Hippocampal formation (tissue), 2 donors: ENCODE data around the gene EIF5AL1.
"Not testable (repeated sequence)": the region's sequence is repeated elsewhere in the genome, so short reads cannot be mapped to it uniquely, and the experiment has no call there.

ENCODE experiments used
- DNase-seq, 2 donors: peaks; one replicate each; lab custom pipeline; 2025; lab: John Stamatoyannopoulos, UW

The EIF5AL1 gene

DNA sequence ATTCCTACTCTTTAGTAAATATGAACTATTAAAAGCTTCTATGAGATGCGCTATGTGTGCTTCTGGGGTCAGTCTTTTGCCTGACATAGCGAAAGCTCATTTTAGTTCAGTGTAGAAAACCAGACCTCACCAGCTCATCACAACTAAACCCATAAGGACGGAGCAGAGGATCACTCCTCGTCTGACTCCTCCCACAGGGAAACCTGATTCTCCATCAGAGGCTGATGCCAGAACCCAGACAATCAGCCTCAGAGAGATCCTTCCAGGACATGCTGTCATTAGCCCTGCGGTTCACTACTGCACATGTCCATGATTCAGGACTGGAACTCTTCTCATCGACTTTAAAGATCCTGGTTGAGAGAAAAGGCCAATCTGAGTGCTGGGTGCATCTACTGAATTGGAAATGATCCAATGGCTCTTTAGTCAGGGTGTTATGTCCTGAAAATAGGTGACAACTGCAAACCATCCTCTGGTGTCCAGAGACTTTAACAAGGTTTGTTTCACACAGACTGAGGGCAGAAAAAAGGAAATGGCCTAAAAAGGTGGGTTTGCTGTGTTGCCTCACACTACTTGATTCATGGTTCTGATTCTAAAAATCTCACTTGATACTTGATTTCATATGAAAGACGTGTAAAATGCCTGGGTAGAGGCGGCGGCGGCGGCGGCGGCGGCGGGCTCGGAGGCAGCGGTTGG, at the start of gene EIF5AL1:
Gene EIF5AL1, plus strand, starts transcription at position 643 of the 693 bp plus-strand sequence. CDS start 117 bp downstream, outside the sequence.
- not testable (repeated sequence) for DNase-seq

DNA sequence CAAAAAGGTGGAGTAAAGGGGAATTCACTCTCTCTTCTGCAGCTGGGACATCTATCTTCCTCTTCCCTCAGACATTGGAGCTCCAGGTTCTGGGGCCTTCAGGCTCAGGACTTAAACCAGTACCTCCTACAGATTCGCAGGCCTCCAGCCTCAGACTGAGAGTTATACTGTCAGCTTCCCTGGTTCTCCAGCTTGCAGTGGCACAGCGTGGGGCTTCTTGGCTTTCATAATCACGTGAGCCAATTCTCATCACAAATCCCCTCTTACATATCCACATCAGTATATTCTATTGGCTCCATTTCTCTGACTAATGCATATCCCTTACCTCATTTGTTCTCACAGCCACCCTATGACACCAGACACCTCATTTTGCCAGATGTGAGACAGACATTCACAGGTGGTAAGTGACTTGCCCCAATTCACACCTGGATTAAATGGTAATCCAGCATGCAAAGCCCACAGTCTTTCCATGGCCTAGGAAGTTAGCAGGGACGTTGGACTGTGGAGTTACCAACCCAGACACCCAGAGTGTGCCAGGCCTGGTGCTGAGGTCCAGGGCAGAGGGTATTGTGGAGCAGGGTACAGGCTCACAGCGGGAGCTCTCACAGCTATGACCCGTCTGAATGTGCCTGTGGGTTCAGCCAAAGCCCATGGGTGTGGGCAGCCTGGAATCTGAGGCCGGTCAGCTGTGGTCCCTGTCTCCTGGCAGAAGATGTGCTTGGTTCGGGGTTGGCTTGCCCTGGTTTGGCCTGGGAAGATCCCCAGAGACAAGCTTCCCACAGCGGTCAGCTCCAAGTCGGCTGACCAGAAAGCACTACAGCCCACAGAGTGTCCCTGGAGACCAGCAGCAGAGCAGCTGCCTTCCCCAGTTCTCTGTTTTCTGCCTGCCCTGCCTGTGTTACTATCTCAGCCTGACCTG, 48.5 kb upstream of the EIF5AL1 start:
- DNase-seq: no peak

DNA sequence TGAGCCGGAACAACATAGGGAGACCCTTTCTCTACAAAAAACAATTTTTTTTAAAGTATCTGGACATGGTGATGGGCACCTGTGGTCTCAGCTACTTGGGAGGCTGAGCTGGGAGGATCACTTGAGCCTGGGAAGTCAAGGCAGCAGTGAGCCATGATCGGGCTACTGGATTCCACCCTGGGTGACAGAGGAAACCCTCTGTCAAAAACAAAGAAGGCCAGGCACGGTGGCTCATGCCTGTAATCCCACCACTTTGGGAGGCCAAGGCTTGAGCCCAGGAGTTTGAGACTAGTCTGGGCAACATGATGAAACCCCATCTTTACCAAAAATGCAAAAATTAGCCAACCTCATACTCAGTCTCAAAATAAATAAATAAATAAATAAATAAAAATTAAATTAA, 47.0 kb upstream of the EIF5AL1 start:
- DNase-seq: no peak

DNA sequence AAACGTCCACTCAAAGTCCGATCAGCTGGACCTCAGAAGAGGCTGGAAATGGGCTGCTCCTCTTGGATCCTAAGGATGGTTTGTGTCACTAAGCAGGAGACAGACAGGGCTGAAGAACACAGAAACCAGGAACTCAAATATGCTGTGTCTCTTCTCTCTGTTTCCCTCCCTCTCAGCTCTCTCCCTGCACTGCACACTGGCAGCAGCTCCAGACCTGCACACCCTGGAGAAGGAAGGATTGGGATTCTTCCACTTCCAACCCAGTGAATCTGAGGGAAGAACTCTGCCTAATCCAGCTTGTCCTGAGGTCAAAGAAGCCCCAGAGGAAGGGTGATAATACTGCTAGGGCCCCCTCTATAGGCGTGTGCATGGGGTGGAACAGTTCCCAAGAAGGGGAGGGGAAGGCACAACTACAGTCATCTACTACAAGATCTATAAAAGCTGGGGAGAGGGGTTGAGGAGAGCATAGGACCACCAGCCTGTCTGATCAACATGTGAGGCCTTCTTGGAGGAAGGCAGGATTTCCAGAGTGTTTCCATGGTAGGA, 44.2 kb upstream of the EIF5AL1 start:
- no peak for DNase-seq

DNA sequence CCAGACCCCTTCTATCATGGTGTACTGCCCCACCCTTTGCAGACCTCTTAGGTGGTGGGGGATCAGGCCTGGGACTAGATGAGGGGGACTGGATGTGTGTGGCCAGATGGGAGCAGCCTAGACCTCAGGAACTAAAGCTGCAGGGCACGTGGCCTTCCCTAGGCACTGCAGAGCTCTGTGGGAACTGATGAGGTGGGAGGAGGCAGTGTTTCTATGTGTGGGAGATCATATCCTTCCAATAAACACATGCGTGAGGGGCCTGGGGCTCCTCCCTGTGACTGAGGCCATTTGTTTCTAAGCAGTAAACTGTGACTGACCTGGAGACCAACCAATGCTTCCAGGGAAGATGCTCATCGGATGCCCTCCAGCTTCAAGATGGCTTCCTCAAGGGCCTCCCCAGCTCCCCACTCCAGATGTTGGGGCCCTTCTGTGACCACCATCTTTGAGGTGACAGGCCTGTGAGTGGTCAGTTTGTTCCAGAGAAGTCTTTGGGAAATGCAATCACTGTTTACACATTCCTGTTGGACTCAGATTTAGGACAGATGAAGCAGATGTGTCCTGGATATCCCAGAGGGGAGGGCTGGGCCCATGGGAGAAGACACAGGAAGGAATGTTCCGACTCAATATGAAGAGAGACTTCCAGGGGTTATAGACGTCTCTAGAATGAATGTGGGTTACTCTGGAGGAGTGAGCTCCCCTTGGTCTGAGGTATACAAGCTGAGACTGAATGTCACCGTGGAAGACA, 43.3 kb upstream of the EIF5AL1 start:
- no peak for DNase-seq

DNA sequence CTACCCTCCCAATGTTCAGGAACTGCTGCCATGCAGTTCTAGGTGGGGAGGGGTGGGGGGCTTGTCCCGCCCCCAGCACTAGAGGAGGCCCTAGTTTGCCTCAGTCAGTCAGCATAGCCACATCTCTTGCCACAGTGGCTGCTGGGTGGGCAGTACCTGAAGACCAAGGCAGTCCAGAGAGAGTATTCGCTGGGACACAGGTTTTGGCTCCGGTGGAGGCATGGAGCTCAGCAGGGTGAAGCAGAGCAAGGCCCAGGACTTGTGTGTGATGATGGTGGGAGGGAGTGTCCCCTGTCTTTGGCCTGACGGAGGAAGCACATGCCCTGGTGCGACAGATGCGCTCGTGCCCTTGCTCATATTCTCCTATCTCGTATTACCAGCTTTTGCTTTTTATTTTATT, 42.2 kb upstream of the EIF5AL1 start:
- no peak for DNase-seq

DNA sequence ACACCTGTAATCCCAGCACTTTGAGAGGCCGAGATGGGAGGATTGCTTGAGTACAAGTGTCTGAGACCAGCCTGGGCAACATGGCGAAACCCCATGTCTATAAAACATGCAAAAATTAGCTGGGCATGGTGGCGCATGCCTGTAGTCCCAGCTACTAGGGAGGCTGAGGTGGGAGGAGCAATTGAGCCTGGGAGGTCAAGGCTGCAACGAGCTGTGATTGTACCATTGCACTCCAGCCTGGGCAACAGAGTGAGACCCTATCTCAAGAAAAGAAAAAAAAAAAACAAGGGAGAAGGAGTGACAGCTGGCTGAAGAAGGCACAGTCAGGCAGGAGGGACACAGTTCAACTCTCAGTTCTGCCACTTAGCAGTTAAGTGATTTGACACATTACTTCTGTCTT, 40.6 kb upstream of the EIF5AL1 start:
- DNase-seq: no peak

DNA sequence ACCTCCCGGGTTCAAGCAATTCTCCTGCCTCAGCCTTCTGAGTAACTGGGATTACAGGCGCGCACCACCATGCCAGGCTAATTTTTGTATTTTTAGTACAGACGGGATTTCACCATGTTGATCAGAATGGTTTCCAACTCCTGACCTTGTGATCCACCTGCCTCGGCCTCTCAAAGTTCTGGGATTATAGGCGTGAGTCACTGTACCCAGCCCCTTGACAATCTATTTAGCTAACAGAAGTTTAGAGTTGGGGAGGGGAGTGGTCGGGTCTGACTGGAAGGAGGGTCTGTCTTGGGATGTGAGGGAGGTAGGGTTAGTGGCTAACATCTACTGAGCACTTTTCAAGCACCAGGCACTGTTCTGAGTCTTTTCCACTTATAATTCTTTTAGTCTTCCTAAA, 39.9 kb upstream of the EIF5AL1 start:
- no peak for DNase-seq

DNA sequence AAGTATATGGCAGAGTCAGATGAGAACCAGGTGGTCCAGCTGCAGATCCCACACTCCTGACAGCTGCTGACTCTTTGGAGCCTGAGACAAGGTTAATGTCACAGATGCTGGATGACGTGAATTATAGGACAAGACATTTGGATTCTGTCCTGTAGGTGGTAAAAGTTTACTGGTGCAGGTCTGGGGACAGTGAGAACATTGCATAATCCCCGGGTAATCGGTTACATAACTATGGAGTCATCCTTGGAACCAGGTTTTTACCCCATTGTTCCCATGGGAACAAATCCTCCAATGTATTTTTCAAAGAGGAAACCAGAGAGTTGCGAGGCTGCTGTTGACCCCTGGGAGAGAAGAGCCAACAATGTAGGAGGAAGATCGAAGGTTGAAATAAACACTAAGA, 39.4 kb upstream of the EIF5AL1 start:
- no peak for DNase-seq

DNA sequence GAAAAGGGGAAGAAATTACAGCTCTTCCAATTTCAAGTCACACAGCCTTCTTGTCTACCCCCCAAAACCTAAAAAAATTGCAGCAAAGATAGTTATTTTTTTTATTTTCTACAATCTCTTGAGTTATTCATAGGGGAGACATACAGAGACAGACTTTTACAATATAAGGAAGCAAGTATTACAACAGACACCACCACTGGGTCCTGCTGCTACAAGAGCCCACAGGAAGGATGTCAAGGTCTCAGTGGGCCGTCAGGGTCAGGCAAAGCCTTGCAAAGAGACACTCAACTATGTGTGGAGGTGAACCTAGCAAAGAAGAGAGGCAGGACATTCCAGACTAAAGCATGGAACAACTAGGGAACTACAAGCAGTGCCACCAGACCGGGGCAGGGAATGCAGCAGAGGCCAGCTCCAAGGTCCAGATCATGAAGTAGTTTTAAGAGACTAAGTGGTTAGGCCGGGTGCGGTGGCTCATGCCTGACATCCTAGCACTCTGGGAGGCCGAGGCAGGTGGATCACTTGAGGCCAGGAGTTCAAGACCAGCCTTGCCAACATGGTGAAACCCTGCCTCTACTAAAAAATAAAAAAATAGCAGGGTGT, 38.7 kb upstream of the EIF5AL1 start:
- DNase-seq: no peak

DNA sequence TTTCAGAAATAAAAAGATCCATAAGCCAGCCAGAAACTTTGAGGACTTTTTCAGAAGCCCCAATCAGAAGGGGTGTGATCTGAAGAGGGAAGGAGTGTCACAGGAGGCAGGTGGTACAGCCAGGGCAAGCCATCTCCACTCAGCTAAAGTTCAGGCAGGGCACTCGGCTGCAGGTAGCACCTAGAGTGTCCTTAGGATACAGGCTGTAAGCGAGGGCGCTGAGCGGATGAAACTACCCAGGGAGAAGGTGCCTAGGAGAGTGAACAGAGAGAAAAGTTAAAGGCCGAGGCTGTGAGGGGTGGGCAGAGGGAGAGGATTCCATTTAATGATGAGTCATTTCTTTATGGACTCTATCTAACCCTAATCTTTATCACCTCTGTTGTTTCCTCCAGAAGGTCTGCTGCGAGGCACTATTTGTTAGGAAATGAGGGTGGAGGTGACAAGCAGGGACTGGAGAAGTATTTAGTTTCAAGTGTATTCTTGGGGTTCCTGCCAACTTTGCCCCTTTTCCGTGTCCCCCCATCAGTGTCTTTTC, 37.1 kb upstream of the EIF5AL1 start:
- DNase-seq: no peak

DNA sequence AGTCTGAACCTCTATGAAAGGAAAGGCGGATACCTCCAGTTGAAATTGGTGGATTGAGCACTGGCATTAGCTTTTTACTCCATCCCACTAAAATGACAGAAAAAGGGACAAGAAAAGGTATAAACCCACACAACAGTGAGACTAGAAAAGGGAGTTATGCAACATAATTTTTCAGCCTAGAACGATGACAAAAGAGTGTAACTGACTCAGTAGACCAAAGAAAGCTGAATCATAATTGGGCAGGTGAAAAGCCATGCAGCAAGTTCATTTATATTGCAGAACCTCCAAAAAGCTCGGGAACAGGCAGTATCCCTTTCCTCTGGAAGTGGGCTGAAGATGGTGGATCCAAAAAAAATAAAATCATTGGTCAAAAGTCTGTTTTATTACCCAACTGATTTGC, 36.5 kb upstream of the EIF5AL1 start:
- DNase-seq: no peak

DNA sequence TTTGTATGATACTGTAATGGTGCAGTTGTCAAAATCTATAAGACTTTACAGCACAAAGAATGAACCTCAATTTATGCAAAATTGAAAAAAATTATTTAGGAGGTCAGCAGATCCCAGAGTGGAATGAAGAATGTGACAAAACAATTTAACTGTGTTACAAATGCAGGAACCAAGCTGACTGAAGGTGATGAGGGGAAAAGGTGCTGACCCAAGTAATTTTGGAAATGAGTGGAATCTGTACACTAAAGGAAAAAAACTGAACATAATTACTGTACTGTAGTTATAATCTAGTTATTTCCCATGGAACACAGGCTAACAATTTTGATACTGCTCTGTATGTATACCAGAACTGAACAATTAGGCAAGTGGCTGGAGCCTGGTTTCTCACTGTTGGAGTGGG, 35.7 kb upstream of the EIF5AL1 start:
- DNase-seq: no peak

DNA sequence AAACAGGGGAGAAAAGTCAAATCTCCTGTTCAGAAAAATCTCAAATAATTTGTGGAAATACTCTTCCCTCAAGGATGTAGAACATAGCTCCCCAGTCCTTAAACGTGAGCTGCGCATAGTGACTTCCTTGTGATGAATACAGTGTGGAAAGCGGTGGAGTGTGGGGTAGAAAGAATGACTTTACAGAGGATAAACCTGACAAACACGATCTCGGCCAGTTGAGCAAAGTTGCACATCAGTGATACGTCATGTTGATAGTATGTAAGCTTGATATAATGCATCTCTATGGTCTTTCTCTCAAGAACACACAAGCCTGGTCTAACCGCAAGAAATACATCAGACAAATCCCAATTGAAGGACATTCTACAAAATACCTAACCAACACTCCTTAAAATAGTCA, 34.9 kb upstream of the EIF5AL1 start:
- no peak for DNase-seq

DNA sequence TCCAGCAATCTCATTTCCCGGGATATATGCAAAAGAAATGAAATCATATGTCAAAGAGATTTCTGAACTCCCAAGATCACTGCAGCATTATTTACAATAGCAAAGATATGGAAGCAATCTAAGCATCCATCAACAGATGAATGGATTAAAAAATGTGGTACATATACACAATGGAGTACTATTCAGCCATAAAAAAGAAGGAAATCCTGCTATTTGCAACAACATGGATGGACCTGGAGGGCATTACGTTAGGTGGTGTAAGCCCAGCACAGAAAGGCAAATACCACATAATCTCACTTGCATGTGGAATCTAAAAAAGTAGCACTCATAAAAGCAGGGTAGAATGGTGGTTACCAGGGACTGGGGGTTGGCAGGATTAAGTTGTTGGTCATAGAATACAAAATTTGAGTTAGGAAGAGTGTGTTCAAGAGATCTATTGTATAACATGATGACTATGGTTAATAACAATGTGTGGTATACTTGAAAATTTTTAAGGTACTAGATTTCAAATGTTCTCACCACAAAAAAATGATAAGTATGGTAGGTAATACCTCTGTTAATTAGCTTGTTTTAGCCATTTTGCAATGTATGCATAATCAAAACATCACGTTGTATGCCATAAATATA, 32.9 kb upstream of the EIF5AL1 start:
- DNase-seq: no peak

DNA sequence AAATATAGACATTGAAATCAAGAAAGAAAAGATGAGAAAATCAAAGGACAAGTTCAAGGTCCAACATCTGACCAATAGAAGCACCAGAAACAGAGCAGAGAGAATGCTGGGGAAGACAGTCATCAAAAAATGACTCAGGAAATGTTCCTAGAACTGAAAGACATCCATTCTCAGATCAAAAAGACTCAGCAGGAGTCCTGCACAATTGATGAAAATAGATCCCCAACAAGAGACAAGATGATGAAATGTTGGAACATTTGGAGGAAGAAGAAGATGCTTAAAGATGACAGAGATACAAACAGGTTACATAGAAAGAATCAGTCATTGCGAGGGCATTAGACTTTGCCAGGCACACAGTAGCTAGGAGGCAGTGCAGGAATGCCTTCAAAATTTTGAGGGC, 30.0 kb upstream of the EIF5AL1 start:
- DNase-seq: no peak

DNA sequence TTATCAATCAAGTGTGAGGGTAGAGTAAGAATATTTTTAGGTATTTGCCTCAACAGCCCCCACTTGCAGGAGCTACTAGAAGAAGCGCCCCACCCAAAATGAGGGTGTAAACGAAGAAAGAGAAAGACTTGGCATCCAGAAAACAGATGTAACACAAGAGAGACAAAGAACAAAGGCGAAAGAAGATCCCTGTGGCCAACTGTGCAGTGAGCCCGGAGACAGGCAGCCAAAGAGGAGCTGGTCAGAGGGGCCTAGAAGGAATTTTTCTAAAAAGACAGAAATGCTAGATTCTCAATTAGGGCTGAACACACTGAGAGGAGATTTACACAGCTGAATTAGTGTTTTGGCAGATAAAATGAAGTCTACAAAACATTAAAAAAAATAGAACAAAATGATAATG, 29.6 kb upstream of the EIF5AL1 start:
- DNase-seq: no peak

DNA sequence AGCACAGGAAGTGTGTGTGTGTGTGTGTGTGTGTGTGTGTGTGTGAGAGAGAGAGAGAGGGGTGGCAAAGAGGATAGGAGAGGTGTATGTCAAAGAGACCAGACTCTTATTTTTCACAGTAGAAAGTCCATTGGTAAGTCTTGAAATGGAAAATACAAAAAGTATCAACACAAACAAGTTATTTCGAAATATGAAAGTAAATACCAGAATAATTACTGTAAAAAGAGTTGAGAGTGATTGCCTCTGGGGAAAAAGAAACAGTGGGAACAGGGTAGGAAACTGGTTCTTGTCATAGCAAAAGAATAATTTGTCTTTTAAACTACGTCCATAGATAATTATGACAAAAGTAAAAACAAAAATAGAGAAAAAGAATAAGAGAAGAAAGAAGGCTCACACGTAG, 29.0 kb upstream of the EIF5AL1 start:
- no peak for DNase-seq

DNA sequence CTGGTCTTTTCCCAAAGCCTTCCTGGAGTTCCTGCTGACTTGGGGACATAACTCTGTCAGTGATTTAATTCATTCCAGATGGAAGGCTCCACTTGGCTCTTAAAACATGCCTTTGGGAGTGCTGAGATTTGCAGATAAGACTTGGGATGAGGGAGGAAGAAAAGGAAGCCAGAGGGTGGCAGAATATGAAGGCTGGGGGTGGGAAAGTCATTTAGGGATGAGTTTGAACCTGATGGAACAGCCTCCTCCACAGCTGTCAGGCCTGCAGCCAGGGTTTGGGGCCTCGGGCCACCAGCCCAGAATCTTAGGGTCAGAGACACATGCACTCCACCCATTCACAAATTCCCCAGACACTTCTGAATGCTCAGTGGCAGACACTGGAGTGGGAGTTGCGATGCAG, 28.4 kb upstream of the EIF5AL1 start:
- no peak for DNase-seq

DNA sequence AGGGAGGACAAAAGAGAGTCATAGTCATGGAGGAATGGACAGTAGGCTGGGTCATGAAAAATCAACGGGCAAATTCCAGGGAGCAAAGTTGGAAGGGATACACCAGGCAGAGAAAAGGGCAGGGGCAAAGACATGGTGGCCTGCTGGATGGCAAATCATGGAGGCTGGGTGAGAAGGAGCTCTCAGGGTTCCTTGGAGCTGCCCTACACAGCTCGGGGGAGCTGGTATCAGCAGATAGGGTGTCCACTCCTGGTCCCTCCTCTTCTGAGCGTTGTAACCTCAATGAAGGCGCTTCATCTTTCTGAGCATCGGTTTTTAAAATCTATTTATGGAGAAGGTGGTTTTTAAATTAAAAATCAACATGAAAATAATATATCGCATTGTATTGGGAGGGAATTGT, 27.9 kb upstream of the EIF5AL1 start:
- no peak for DNase-seq
